ENCODE measurements around the gene SNRPD2.
A peak's percentile ranks its signal among the peaks of the same experiment; 100 is the strongest.

Gene SNRPD2

GRCh38 chr19:45670670-45671453 lies 20.9 kb downstream of the SNRPD2 start:
- peak; percentile 95 for DNase-seq
- H3K36me3 Mint-ChIP-seq (ENCODE audit: low read depth) = no peaks in the 10 kb centered on the region
- peaks cover 30% of the 10 kb centered on the region for H3K4me1 Mint-ChIP-seq
- TF ChIP-seq, protein P1, sequence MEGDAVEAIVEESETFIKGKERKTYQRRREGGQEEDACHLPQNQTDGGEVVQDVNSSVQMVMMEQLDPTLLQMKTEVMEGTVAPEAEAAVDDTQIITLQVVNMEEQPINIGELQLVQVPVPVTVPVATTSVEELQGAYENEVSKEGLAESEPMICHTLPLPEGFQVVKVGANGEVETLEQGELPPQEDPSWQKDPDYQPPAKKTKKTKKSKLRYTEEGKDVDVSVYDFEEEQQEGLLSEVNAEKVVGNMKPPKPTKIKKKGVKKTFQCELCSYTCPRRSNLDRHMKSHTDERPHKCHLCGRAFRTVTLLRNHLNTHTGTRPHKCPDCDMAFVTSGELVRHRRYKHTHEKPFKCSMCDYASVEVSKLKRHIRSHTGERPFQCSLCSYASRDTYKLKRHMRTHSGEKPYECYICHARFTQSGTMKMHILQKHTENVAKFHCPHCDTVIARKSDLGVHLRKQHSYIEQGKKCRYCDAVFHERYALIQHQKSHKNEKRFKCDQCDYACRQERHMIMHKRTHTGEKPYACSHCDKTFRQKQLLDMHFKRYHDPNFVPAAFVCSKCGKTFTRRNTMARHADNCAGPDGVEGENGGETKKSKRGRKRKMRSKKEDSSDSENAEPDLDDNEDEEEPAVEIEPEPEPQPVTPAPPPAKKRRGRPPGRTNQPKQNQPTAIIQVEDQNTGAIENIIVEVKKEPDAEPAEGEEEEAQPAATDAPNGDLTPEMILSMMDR (IDR thresholded peaks at IDR 0.05) = no peak
- peaks cover 90% of the 10 kb centered on the region for H3K27me3 Mint-ChIP-seq (ENCODE audit: low read depth, poor library complexity)
- no peak overlapping the region for H3K27ac Mint-ChIP-seq
- no peaks in the 10 kb centered on the region for H3K9me3 Mint-ChIP-seq
- peak overlapping the region; percentile 81 for H3K4me3 Mint-ChIP-seq

DNA sequence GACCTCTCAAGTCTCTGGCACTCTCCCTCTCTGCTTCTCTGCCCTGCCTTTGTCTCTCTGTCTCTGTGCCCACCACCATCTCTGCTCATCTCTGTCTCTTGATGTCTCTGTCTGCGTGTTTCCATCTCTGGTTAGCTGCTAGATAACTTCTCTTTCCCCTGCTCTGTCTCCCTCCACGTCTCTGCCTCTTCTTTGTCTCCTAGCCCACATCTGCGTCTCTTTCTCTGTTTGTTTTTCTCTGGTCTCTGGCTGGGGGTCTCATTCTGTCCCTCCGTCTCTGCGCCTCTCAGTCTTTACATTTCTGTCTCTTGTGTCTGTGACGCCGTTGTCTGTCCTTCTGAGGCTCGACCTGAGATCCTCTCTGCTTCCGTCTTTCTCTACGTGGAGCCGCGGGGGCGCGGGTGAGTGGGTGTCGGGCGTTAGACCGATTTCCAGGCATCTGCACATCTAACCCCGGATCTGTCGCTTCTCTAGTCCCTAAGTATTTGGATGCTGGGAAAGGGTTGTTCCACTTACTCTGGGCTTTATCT lies 23.3 kb downstream of the SNRPD2 start:
- H3K27ac Mint-ChIP-seq = no peak overlapping the region
- TF ChIP-seq, protein P1 (IDR thresholded peaks at IDR 0.05) = no peak
- H3K9me3 Mint-ChIP-seq = no peaks in the 10 kb centered on the region
- peaks cover 68% of the 10 kb centered on the region for H3K27me3 Mint-ChIP-seq (ENCODE audit: low read depth, poor library complexity)
- no peak for DNase-seq
- peak overlapping the region; percentile 80 for H3K4me3 Mint-ChIP-seq
- H3K36me3 Mint-ChIP-seq (ENCODE audit: low read depth) = no peaks in the 10 kb centered on the region
- H3K4me1 Mint-ChIP-seq = peaks cover 41% of the 10 kb centered on the region

DNA sequence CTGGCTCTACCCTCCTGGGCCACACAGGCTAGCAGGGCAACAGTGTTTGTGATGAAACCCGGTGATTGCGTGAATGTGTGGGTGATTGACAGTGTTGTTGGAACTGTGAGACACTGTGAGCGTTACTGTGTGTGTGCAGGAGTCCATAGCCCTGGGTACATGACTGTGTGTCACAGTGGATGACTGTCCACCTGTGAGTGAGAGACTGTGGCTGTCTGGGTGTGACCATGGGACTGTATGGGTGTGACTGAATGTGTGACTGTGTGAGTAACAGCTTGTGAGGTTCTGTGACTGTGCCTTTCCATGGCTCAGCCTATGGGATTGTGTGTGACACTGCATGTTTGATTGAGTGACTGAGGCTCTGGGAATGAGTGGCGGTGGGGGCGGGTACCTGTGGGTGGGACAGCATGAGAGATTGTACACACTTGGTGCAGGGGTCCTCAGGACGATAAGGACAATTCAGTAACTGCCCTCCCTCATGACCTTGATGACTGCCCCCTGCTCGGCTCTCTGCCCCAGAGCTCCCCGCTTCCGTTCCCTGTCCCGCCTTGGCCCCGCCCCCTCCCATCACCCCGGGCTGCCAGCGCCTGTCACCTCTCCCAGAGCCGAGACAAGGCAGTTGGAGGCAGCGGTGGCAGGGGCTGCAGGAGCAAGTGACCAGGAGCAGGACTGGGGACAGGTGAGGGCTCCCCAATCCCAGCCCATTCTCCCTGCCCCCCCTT lies 24.0 kb downstream of the SNRPD2 start, which contains the start of gene GIPR:
Gene GIPR, plus strand, starts transcription at position 602 of the 722 bp plus-strand sequence. CDS start 1,300 bp downstream, outside the sequence.
- peak; percentile 77 for DNase-seq
- Mint-ChIP-seq H3K27ac (no peak within 1 kb of the TSS), H3K9me3 (no peaks in the 10 kb centered on the region), H3K27me3 (ENCODE audit: low read depth, poor library complexity) (peaks cover 62% of the 10 kb centered on the region), H3K36me3 (ENCODE audit: low read depth) (no peaks in the 10 kb centered on the region), H3K4me3 (peak within 1 kb of the TSS; percentile 80), H3K4me1 (peaks cover 41% of the 10 kb centered on the region)
- TF ChIP-seq, protein P1 (IDR thresholded peaks at IDR 0.05) = no peak

GRCh38 chr19:45664575-45664974 lies 27.2 kb downstream of the SNRPD2 start:
- H3K36me3 Mint-ChIP-seq (ENCODE audit: low read depth) = no peaks in the 10 kb centered on the region
- H3K27ac Mint-ChIP-seq = no peak overlapping the region
- peaks cover 49% of the 10 kb centered on the region for H3K27me3 Mint-ChIP-seq (ENCODE audit: low read depth, poor library complexity)
- H3K9me3 Mint-ChIP-seq = no peaks in the 10 kb centered on the region
- H3K4me1 Mint-ChIP-seq = peaks cover 33% of the 10 kb centered on the region
- TF ChIP-seq, protein P1 (IDR thresholded peaks at IDR 0.05) = no peak
- DNase-seq = no peak
- no peak overlapping the region for H3K4me3 Mint-ChIP-seq

DNA sequence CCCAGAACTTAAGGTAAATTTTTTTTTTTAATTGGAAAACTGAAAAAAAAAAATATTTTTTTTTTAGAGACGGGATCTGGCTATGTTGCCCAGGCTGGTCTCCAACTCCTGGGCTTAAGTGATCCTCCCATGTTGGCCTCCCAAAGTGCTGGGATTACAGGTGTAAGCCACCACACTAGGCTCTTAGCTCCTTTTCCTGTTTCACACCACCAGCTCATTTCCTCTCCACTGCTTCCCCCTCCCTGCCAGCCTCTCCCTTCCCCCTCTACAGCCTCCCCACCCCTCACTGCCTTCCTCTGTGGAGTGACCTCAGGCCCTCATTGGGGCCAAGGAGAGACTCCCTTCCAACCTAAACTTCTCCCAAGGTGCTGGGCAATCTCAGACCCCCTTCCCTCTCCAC lies 28.0 kb downstream of the SNRPD2 start:
- no peaks in the 10 kb centered on the region for H3K9me3 Mint-ChIP-seq
- H3K27me3 Mint-ChIP-seq (ENCODE audit: low read depth, poor library complexity) = peaks cover 48% of the 10 kb centered on the region
- H3K4me1 Mint-ChIP-seq = peaks cover 39% of the 10 kb centered on the region
- H3K4me3 Mint-ChIP-seq = no peak overlapping the region
- no peak overlapping the region for H3K27ac Mint-ChIP-seq
- no peaks in the 10 kb centered on the region for H3K36me3 Mint-ChIP-seq (ENCODE audit: low read depth)
- TF ChIP-seq, protein P1 (IDR thresholded peaks at IDR 0.05) = no peak
- DNase-seq = no peak
